GM19099 (cell line): ENCODE results near the gene KCNT2.

Source experiments
- POLR2A ChIP-seq: IDR thresholded peaks from 3 replicates; pipeline ENCODE4 v1.6.1; 2011; ENCODE audit warnings: low read depth; ENCODE audit not compliant: insufficient read length; ENCODE audit errors: extremely low read depth

The KCNT2 gene

DNA sequence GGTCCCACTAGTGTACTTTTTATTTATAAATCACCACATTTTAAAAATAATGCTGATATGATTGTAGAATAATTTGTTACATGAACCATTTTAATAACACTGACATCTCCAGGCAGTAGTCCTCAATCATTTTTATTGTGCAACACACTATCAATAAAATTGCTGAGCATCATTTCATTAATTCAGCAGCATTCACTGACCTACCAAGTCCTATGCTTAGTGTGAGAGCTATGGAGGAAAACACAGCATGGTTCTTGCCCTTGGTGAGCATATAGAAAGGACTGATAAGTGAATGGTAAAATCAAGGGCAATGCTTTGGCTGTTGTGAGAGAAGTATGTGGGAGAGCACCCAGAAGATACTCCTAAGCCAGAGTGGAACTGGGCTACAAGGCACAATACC lies 119.7 kb downstream of the KCNT2 start:
- TF ChIP-seq POLR2A = no peak

DNA sequence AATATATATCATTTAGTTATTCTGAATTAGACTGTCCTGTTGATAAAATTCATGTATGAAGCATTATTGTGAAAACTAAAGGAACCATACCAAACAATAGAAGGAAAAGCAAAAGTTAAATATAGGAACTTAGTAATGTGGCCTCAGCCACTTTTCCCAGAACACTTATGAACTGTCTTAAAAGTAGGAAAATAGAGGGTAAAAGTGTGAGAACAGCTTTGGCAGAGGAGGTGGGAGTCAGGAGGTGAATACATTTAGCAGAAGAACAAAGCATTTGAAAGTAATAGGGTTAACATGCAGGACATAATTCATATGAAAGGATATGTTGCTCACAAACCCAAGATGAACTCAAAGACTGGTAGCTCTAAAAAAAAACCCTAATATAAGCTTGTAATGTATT lies 121.9 kb downstream of the KCNT2 start:
- no peak for TF ChIP-seq POLR2A

DNA sequence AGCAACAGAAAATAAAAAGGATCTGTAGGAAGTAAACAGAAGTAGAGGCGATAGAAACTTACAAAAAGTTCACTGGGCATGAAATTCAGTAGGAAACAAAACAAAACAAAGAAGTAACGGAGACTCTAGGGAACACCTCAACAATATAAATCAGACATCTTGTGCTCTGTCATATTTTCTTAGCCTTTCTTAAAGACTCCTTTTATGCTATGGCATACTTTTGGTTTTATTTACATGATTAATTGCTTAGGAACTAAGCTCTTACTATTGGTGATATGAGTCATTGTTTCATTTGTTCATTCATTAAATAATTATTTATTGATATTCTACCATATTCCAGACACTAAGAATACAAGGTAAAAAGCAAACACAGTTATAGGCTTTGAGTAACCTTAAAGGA lies 126.6 kb downstream of the KCNT2 start:
- TF ChIP-seq POLR2A = no peak

- no peak for TF ChIP-seq POLR2A
Observed at GRCh38 chr1:196477262-196477661, 131.0 kb downstream of the KCNT2 start.

- TF ChIP-seq POLR2A = no peak
Observed at GRCh38 chr1:196467230-196467925, 140.9 kb downstream of the KCNT2 start.

DNA sequence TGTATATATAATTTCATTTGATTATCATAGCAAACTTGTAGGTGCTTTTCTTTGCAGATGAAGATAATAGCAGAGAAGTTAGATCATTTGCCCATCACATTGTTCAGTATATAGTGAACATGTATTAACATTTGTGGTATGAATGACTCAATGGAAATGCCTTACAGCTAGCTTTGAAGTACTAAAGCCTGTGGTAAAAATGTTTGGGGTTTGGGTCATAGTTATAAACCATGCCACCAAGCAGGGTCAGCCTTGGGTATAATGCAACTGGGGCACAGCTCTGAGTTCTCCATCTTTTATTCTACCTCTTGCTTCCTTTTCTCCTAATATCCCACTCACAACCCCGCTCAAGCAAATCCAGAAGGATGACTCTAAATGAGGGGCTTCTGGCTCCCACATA lies 141.6 kb downstream of the KCNT2 start:
- TF ChIP-seq POLR2A = no peak

- TF ChIP-seq POLR2A = no peak
Observed at GRCh38 chr1:196466166-196466565, 142.1 kb downstream of the KCNT2 start.

DNA sequence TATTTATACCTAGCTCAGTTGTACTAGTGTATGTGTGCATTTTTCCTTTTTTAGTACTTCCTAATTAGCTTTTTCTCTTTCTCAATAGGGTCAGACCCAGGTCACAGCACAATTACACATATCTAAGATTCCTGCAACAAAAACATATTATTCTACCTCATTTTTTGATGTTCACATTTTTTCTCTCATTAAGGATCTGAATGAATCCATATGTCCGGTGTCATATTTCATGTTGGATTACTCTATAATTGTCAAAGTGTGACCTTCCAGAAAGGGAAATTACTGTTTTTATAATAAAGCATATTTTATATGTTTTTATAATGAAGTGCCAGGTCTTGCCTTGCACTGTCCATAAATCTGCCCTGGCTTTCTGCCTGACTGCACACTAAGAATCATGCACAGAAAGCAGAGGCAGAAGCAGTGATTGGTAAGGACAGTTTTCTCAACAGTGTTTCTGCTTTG lies 143.7 kb downstream of the KCNT2 start:
- no peak for TF ChIP-seq POLR2A

DNA sequence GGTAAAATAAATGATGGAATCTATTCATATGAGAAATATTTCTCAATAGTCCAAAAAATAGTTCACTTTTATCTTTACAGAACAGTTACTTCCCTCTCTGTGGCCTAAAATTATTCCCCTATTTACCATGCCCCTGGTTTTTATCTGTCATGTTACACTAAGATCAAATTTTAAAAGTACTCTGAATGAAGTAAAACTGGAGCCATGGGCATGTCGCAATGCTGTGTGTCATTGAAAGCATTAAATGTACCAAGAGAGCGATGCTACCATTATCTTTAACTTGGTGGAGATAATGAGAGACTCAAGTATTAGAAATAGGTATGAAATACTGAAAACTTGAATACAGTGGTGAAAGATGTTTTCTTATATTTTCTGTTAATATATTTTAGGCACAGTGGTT lies 146.2 kb downstream of the KCNT2 start:
- TF ChIP-seq POLR2A = no peak

DNA sequence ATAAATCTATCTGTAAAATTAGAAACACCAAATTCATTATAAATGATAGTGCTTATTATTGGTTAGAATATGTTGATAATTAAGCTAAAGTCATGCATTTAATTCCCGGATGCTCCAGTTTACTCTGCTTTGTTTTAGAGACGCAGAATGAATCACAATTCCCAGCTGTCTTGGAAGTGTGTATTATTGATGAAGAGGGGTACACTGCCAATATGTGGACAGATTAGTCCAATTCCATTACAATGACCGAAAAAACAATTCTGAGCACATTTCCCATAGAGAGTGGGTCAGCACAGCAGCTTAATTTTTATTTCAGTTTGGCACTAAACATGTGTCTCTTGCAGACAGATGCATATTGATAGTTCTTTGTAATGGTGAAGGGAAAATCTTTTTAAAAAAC lies 146.7 kb downstream of the KCNT2 start:
- no peak for TF ChIP-seq POLR2A

GRCh38 chr1:196459383-196459782 lies 148.9 kb downstream of the KCNT2 start:
- no peak for TF ChIP-seq POLR2A

DNA sequence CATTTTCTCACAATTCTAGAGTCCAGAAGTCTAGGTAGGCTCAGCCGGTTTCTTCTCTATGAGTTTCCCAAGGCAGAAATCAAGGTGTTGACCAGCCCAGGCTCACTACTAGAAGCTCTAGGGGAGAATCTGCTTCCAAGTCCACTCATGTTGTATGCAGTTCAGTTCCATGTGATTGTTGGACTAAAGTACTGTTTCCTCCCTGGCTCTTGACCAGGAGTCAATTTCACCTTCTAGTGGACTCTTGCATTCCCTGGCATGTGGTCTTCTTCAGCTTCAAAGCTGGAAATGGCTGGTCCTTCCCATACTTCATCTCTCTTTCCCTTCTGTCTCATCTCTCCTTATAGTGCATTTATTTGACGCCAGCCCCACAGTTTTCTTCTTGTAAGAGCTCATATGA lies 153.4 kb downstream of the KCNT2 start:
- no peak for TF ChIP-seq POLR2A

DNA sequence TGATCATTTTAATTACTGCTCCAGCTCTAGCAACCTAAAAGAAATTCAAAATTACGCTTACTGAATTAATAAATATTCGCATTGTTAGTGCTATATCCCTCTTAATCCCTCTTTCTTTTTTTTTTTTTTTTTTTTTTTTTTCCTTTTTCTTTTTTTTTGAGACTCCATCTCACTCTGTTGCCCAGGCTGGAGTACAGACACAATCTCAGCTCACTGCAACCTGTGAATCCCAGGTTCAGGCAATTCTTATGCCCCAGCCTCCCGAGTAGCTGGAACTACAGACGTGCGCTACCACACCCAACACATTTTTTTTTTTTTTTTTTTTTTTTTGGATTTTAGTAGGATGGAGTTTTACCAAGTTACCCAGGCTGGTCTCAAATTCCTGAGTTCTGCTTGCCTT lies 157.1 kb downstream of the KCNT2 start:
- TF ChIP-seq POLR2A = no peak

DNA sequence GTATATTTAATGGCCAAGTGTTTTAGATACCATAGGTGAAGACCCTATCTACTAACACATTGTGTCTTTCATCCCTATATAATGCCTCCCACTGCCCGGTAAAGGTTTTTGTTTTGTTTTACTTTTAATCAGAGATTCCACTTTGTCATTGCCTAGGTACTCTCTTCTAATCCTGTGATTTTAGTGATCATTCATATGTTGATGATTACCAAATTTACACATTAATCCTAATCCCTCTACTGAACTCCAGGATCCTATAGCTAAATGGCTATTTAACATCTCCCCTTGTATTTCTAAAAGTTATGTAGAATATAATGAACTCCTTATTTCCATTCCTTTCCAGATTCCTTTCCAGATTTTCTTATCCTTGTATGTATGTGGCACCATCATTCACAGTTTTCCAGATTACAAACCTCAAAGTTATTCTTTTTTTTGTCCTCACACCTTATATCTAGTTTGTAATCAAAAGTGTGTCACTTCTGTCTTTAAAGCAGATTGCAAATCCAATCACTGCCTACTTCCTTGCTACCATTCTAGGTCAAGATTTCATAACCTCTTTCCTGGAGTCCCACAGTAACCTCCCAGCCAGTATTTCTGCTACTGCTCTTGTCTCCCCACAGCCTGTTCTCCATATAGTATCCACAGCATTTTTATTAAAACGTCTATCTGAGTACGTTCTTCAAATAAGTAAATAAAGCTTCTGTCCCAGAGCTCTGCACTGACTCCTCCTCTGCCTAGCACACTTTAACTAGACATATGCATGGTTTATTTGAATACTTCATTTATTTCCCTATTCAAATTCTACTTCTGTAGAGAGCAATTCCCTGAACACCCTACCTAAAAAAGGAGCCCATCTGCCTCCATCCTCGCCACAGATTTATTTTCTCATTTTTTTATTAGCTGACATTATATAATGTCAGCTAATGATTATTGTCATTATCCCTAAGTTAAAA lies 157.8 kb downstream of the KCNT2 start:
- TF ChIP-seq POLR2A = no peak

GRCh38 chr1:196449460-196449859 lies 158.8 kb downstream of the KCNT2 start:
- no peak for TF ChIP-seq POLR2A

DNA sequence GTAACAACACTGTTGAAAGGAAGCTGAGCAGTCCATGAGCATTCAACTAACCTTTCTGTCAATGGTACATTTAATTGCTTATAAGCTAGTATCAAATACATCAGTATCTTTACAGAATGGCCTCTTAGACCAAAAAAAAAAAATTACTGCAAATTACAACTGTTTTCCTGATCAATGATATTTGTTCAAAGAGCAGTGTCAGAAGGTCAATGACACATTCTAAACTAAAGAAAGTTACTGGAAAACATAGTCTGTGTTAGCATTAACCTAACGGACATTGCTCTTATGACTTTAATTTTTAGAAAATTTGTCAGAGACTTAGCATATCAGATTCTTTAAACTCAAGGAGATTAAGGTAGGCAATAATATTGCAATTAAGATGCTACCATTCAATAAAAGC lies 162.5 kb downstream of the KCNT2 start:
- TF ChIP-seq POLR2A = no peak
